Measurements from ENCODE around the gene PIEZO2. TPM values are rescaled to one million over a fixed set of nuclear protein-coding genes. Genes with fewer than 3 reads are reported as not detected.

The PIEZO2 gene
- polyA plus RNA-seq, 1 donor from 2014 or later, result 0.30 TPM

- no peaks in the 10 kb centered on the region for H3K79me2 ChIP-seq (replicated peaks; ENCODE audit: insufficient read depth, low read length)
- no peaks in the 10 kb centered on the region for H3K36me3 ChIP-seq (ENCODE audit: insufficient read depth, low read length)
- no peaks in the 10 kb centered on the region for H3K9me2 ChIP-seq (ENCODE audit: insufficient read depth, low read length)
- H3K9ac ChIP-seq (ENCODE audit: low read length), result no peak overlapping the region
- no peak overlapping the region for H3K27ac ChIP-seq (ENCODE audit: low read length)
- no peak for TF ChIP-seq EZH2 (IDR thresholded peaks at IDR 0.05; ENCODE audit: borderline replicate concordance, insufficient read depth, low read length, poor library complexity, severe bottlenecking)
- no peak overlapping the region for H3K4me3 ChIP-seq (ENCODE audit: low read length)
- H3F3A ChIP-seq (ENCODE audit: insufficient read depth, low read length, poor library complexity, severe bottlenecking), result no peaks in the 10 kb centered on the region
- H3K4me2 ChIP-seq (ENCODE audit: low read length), result no peak overlapping the region
- H3K27me3 ChIP-seq (ENCODE audit: insufficient read depth, low read depth, low read length), result no peaks in the 10 kb centered on the region
- H2AFZ ChIP-seq (ENCODE audit: low read depth, low read length), result no peak overlapping the region
- no peaks in the 10 kb centered on the region for H3K9me3 ChIP-seq (ENCODE audit: low read length)
- H4K20me1 ChIP-seq (ENCODE audit: insufficient read depth), result no peaks in the 10 kb centered on the region
These were observed 343.7 kb downstream of the PIEZO2 start for GRCh38 chr18:10805587-10806118.

- Histone ChIP-seq H3K27me3 (ENCODE audit: insufficient read depth, low read depth, low read length) (no peaks in the 10 kb centered on the region), H4K20me1 (ENCODE audit: insufficient read depth) (no peaks in the 10 kb centered on the region), H2AFZ (ENCODE audit: low read depth, low read length) (no peak overlapping the region), H3K9ac (ENCODE audit: low read length) (no peak overlapping the region), H3K27ac (ENCODE audit: low read length) (no peak overlapping the region), H3K9me2 (ENCODE audit: insufficient read depth, low read length) (no peaks in the 10 kb centered on the region), H3K4me2 (ENCODE audit: low read length) (no peak overlapping the region), H3K9me3 (ENCODE audit: low read length) (no peaks in the 10 kb centered on the region), H3K79me2 (replicated peaks; ENCODE audit: insufficient read depth, low read length) (no peaks in the 10 kb centered on the region), H3K4me3 (ENCODE audit: low read length) (no peak overlapping the region), H3K36me3 (ENCODE audit: insufficient read depth, low read length) (no peaks in the 10 kb centered on the region), H3F3A (ENCODE audit: insufficient read depth, low read length, poor library complexity, severe bottlenecking) (no peaks in the 10 kb centered on the region)
- no peak for TF ChIP-seq SMC3 (conservative IDR thresholded peaks at IDR 0.05; ENCODE audit: poor library complexity)
- no peak for TF ChIP-seq CTCF (IDR thresholded peaks at IDR 0.05; ENCODE audit: poor library complexity, severe bottlenecking)
These were observed 345.2 kb downstream of the PIEZO2 start for GRCh38 chr18:10804126-10804525.

GRCh38 chr18:10798727-10799550 lies 350.4 kb downstream of the PIEZO2 start:
- no peaks in the 10 kb centered on the region for H3K79me2 ChIP-seq (replicated peaks; ENCODE audit: insufficient read depth, low read length)
- H3K9me2 ChIP-seq (ENCODE audit: insufficient read depth, low read length), result no peaks in the 10 kb centered on the region
- H3K36me3 ChIP-seq (ENCODE audit: insufficient read depth, low read length), result no peaks in the 10 kb centered on the region
- H3K9ac ChIP-seq (ENCODE audit: low read length), result no peak overlapping the region
- H2AFZ ChIP-seq (ENCODE audit: low read depth, low read length), result no peak overlapping the region
- no peak for TF ChIP-seq TAF1 (IDR thresholded peaks at IDR 0.05; ENCODE audit: low read depth)
- H3K9me3 ChIP-seq (ENCODE audit: low read length), result no peaks in the 10 kb centered on the region
- no peak overlapping the region for H3K4me3 ChIP-seq (ENCODE audit: low read length)
- H4K20me1 ChIP-seq (ENCODE audit: insufficient read depth), result no peaks in the 10 kb centered on the region
- no peak overlapping the region for H3K4me2 ChIP-seq (ENCODE audit: low read length)
- no peaks in the 10 kb centered on the region for H3F3A ChIP-seq (ENCODE audit: insufficient read depth, low read length, poor library complexity, severe bottlenecking)
- no peak overlapping the region for H3K27ac ChIP-seq (ENCODE audit: low read length)
- no peaks in the 10 kb centered on the region for H3K27me3 ChIP-seq (ENCODE audit: insufficient read depth, low read depth, low read length)

GRCh38 chr18:10797896-10798295 lies 351.5 kb downstream of the PIEZO2 start:
- no peaks in the 10 kb centered on the region for H3K9me2 ChIP-seq (ENCODE audit: insufficient read depth, low read length)
- no peak overlapping the region for H3K27ac ChIP-seq (ENCODE audit: low read length)
- no peak overlapping the region for H3K4me3 ChIP-seq (ENCODE audit: low read length)
- no peak overlapping the region for H3K9ac ChIP-seq (ENCODE audit: low read length)
- no peak overlapping the region for H2AFZ ChIP-seq (ENCODE audit: low read depth, low read length)
- H3K79me2 ChIP-seq (replicated peaks; ENCODE audit: insufficient read depth, low read length), result no peaks in the 10 kb centered on the region
- no peak for TF ChIP-seq POLR2AphosphoS5 (IDR thresholded peaks at IDR 0.05)
- no peak for TF ChIP-seq EP300 (conservative IDR thresholded peaks at IDR 0.05; ENCODE audit: poor library complexity, severe bottlenecking)
- TF ChIP-seq SMC3 (conservative IDR thresholded peaks at IDR 0.05; ENCODE audit: poor library complexity), result no peak
- TF ChIP-seq EZH2 (IDR thresholded peaks at IDR 0.05; ENCODE audit: borderline replicate concordance, insufficient read depth, low read length, poor library complexity, severe bottlenecking), result no peak
- no peak for TF ChIP-seq REST (IDR thresholded peaks at IDR 0.05; ENCODE audit: borderline replicate concordance)
- TF ChIP-seq TAF1 (IDR thresholded peaks at IDR 0.05; ENCODE audit: low read depth), result no peak
- TF ChIP-seq RAD21 (conservative IDR thresholded peaks at IDR 0.05), result no peak
- H3K9me3 ChIP-seq (ENCODE audit: low read length), result no peaks in the 10 kb centered on the region
- no peaks in the 10 kb centered on the region for H3K36me3 ChIP-seq (ENCODE audit: insufficient read depth, low read length)
- H3K27me3 ChIP-seq (ENCODE audit: insufficient read depth, low read depth, low read length), result no peaks in the 10 kb centered on the region
- no peaks in the 10 kb centered on the region for H3F3A ChIP-seq (ENCODE audit: insufficient read depth, low read length, poor library complexity, severe bottlenecking)
- no peak overlapping the region for H3K4me2 ChIP-seq (ENCODE audit: low read length)
- no peaks in the 10 kb centered on the region for H4K20me1 ChIP-seq (ENCODE audit: insufficient read depth)
